CD14-positive monocyte (primary cell): ENCODE data around the gene TEX44. TPM values are rescaled to one million over a fixed set of nuclear protein-coding genes. Genes with fewer than 3 reads are reported as not detected.
"Not testable (repeated sequence)": the region's sequence is repeated elsewhere in the genome, so short reads cannot be mapped to it uniquely, and the experiment has no call there.

Source experiments
- DNase-seq, 3 donors: peaks; one replicate each; pipeline ENCODE4 v3.0.0-alpha.2; 2011 to 2022
- H2AFZ ChIP-seq: 2 replicates; pipeline ENCODE4 v1.6.0; 2012; ENCODE audit warnings: mild to moderate bottlenecking, low read depth, low read length, inconsistent platforms; ENCODE audit not compliant: insufficient read depth, poor library complexity, severe bottlenecking
- H3K27ac ChIP-seq, 2 donors: 1 replicate in 1 of 2; 2 replicates in 1 of 2; pipeline ENCODE4 v1.5.1; 2012 to 2013; ENCODE audit warnings: low read length in 2 of 2, control low read depth in 1 of 2, inconsistent platforms in 1 of 2, low read depth in 1 of 2, mild to moderate bottlenecking in 1 of 2
- H3K27me3 ChIP-seq, 2 donors: one replicate each; pipeline versions ENCODE4 v1.6.0 to v1.6.1; 2011 to 2013; ENCODE audit warnings: low read length in 2 of 2; ENCODE audit not compliant: control insufficient read depth in 2 of 2, insufficient read depth in 2 of 2
- H3K36me3 ChIP-seq, 2 donors: replicated peaks in 1 of 2; 1 replicate in 1 of 2; 2 replicates in 1 of 2; pipeline versions ENCODE4 v1.5.1 to v1.6.1; 2012 to 2013; ENCODE audit warnings: low read length in 2 of 2, control low read depth in 1 of 2, inconsistent platforms in 1 of 2, mild to moderate bottlenecking in 1 of 2; ENCODE audit not compliant: insufficient read depth in 2 of 2, control insufficient read depth in 1 of 2
- H3K4me1 ChIP-seq, 2 donors: 1 replicate in 1 of 2; 2 replicates in 1 of 2; pipeline versions ENCODE4 v1.5.1 to v1.6.1; 2012 to 2013; ENCODE audit warnings: low read length in 2 of 2, control low read depth in 1 of 2, inconsistent platforms in 1 of 2, mild to moderate bottlenecking in 1 of 2, moderate library complexity in 1 of 2; ENCODE audit not compliant: insufficient read depth in 2 of 2, control insufficient read depth in 1 of 2
- H3K4me2 ChIP-seq: replicated peaks from 2 replicates; pipeline ENCODE3; 2012; ENCODE audit warnings: low read length, moderate library complexity, mild to moderate bottlenecking; ENCODE audit not compliant: poor library complexity, severe bottlenecking; ENCODE audit errors: extremely low read depth
- H3K4me3 ChIP-seq, 3 experiments: fragments of 200-600 bp in 1 of 3; sonication (generic) in 1 of 3; replicated peaks in 1 of 3; 1 replicate in 2 of 3; 2 replicates in 1 of 3; pipeline ENCODE4 v1.5.1; 2011 to 2013; ENCODE audit warnings: low read length in 3 of 3, mild to moderate bottlenecking in 3 of 3, control low read depth in 2 of 3, low read depth in 2 of 3, inconsistent platforms in 1 of 3, moderate library complexity in 1 of 3
- H3K79me2 ChIP-seq: 2 replicates; pipeline ENCODE4 v1.6.0; 2012; ENCODE audit warnings: mild to moderate bottlenecking, control low read depth, inconsistent platforms, low read length, moderate library complexity; ENCODE audit not compliant: insufficient read depth
- H3K9ac ChIP-seq: 2 replicates; pipeline ENCODE4 v1.6.0; 2017; ENCODE audit warnings: low read length, mild to moderate bottlenecking; ENCODE audit not compliant: insufficient read depth, poor library complexity, severe bottlenecking
- H3K9me3 ChIP-seq, 2 donors: replicated peaks in 1 of 2; 1 replicate in 1 of 2; 2 replicates in 1 of 2; pipeline versions ENCODE4 v1.5.1 to v1.6.1; 2012 to 2013; ENCODE audit warnings: low read length in 2 of 2, control low read depth in 1 of 2; ENCODE audit not compliant: control insufficient read depth in 1 of 2, insufficient read depth in 1 of 2
- H4K20me1 ChIP-seq: 2 replicates; pipeline ENCODE4 v1.6.0; 2012; ENCODE audit warnings: mild to moderate bottlenecking, low read length, control low read depth, moderate library complexity; ENCODE audit not compliant: insufficient read depth
- H3K27ac Mint-ChIP-seq, 7 donors: one replicate each; pipeline ENCODE4 v1.8.0; 2020; ENCODE audit warnings: mild to moderate bottlenecking in 7 of 7, mixed read lengths in 7 of 7, moderate library complexity in 6 of 7, inconsistent platforms in 2 of 7
- H3K27me3 Mint-ChIP-seq, 3 donors: one replicate each; pipeline ENCODE4 v1.8.0; 2021 to 2022; ENCODE audit warnings: low read depth in 3 of 3, mild to moderate bottlenecking in 3 of 3, mixed read lengths in 3 of 3, moderate library complexity in 3 of 3, inconsistent platforms in 1 of 3
- H3K36me3 Mint-ChIP-seq, 2 donors: one replicate each; pipeline ENCODE4 v1.8.0; 2020; ENCODE audit warnings: mixed read lengths in 2 of 2, inconsistent platforms in 1 of 2, mild to moderate bottlenecking in 1 of 2
- H3K4me1 Mint-ChIP-seq: one replicate; pipeline ENCODE4 v1.8.0; 2020; ENCODE audit warnings: mild to moderate bottlenecking, mixed read lengths
- H3K4me3 Mint-ChIP-seq, 2 donors: one replicate each; pipeline ENCODE4 v1.8.0; 2020; ENCODE audit warnings: mild to moderate bottlenecking in 2 of 2, mixed read lengths in 2 of 2, moderate library complexity in 1 of 2
- H3K9me3 Mint-ChIP-seq, 7 donors: one replicate each; pipeline ENCODE4 v1.8.0; 2020 to 2022; ENCODE audit warnings: mixed read lengths in 7 of 7, mild to moderate bottlenecking in 6 of 7, moderate library complexity in 6 of 7, inconsistent platforms in 2 of 7
- CTCF ChIP-seq: fragments of 200-600 bp; IDR thresholded peaks from one replicate; pipeline ENCODE4 v1.8.0; 2022; ENCODE audit warnings: antibody characterized with exemption, mild to moderate bottlenecking
- WGBS: methylation state at CpG from one replicate; pipeline ENCODE4 v1.1.5; 2013; ENCODE audit warnings: missing lambda C conversion rate; ENCODE audit not compliant: insufficient coverage; 5-methylcytosine and 5-hydroxymethylcytosine counted together
- intact Hi-C, 2 donors: fragments of 100-400 bp; cut with micrococcal nuclease; formaldehyde crosslinking; loops; one replicate each; pipeline versions ENCODE4 v1.15.0 to v1.15.1; 2023
- polyA plus RNA-seq, 3 donors: library from polyadenylated mRNA; depleted of rRNA in 1 of 3; unstranded in 2 of 3; stranded (reverse) in 1 of 3; fragments of 300-500 nt in 2 of 3; fragments of >200 nt in 1 of 3; fragmentation: Illumina TruSeq in 2 of 3; gene quantifications; 1 replicate in 2 of 3; 2 replicates in 1 of 3; pipeline ENCODE4 v1.2.3, GENCODE V29; 2012 to 2021

Gene TEX44
- polyA plus RNA-seq, 3 donors: not detected

- no peak overlapping the region for H3K4me3 Mint-ChIP-seq
- peak overlapping the region in 1 of 7 donors; percentile 57 for H3K27ac Mint-ChIP-seq
- H3K4me3 ChIP-seq: no peak overlapping the region
- DNase-seq: no peak
- peaks cover 3 to 5% (median 4%) of the 10 kb centered on the region in 3 donors for H3K27me3 Mint-ChIP-seq
- H3K9me3 ChIP-seq: no peaks in the 10 kb centered on the region
- no peak for TF ChIP-seq CTCF
- H2AFZ ChIP-seq: no peak overlapping the region
- intact Hi-C loops: no loop called here
- H4K20me1 ChIP-seq: no peaks in the 10 kb centered on the region
- no peak overlapping the region for H3K4me2 ChIP-seq
- no peaks in the 10 kb centered on the region for H3K79me2 ChIP-seq
- H3K36me3 Mint-ChIP-seq: no peaks in the 10 kb centered on the region
- H3K27me3 ChIP-seq: no peaks in the 10 kb centered on the region
- peaks cover 0 to 3% (median 0%) of the 10 kb centered on the region in 7 donors for H3K9me3 Mint-ChIP-seq
- H3K4me1 ChIP-seq: no peaks in the 10 kb centered on the region
- H3K9ac ChIP-seq: no peak overlapping the region
- H3K4me1 Mint-ChIP-seq: peaks cover 3% of the 10 kb centered on the region
- H3K27ac ChIP-seq: no peak overlapping the region
- WGBS: 79% methylated on average over 5 of the region's 7 CpGs
- H3K36me3 ChIP-seq: no peaks in the 10 kb centered on the region
Observed at GRCh38 chr2:231568785-231569435, 23.8 kb upstream of the TEX44 start.

GRCh38 chr2:231570915-231571314 is 21.7 kb upstream of the TEX44 start:
- H3K9ac ChIP-seq, H3K27ac ChIP-seq, H3K27me3 Mint-ChIP-seq, DNase-seq, H3K4me1 ChIP-seq, H3K36me3 Mint-ChIP-seq, H2AFZ ChIP-seq, H3K4me3 Mint-ChIP-seq, H3K9me3 ChIP-seq, H3K79me2 ChIP-seq, H3K9me3 Mint-ChIP-seq, H3K4me1 Mint-ChIP-seq, H3K27me3 ChIP-seq, H3K4me3 ChIP-seq, intact Hi-C loops, H4K20me1 ChIP-seq, H3K4me2 ChIP-seq, H3K36me3 ChIP-seq: not testable (repeated sequence)
- 80% methylated on average over 2 of the region's 5 CpGs for WGBS
- H3K27ac Mint-ChIP-seq: peak overlapping the region in 1 of 7 donors; percentile 32
